BJ (cell line): ENCODE measurements around the gene NRG3. TPM values are rescaled to one million over a fixed set of nuclear protein-coding genes. Genes with fewer than 3 reads are reported as not detected.
A peak's percentile ranks its signal among the peaks of the same experiment; 100 is the strongest.

Experiments
- CTCF ChIA-PET: fragments of 350-600 bp; formaldehyde crosslinking; extraction: SDS; loops from one replicate; lab custom pipeline; 2021; ENCODE audit warnings: antibody characterized with exemption, inconsistent platforms; lab: Yijun Ruan, JAX
- POLR2A ChIA-PET: fragments of 300-600 bp; sonication (Branson Sonifier 250); formaldehyde crosslinking; extraction: SDS; loops from one replicate; lab custom pipeline; 2021; ENCODE audit warnings: antibody characterized with exemption; lab: Charles Lee
- DNase-seq: peaks from one replicate; pipeline ENCODE4 v3.0.0-alpha.2; 2011; ENCODE audit warnings: low read depth
- H3K27me3 ChIP-seq: 2 replicates; pipeline ENCODE4 v1.6.0; 2011; ENCODE audit warnings: low read length; ENCODE audit not compliant: control insufficient read depth, insufficient read depth
- H3K36me3 ChIP-seq: 2 replicates; pipeline ENCODE4 v1.5.1; 2011; ENCODE audit warnings: low read length; ENCODE audit not compliant: control insufficient read depth, insufficient read depth
- H3K4me3 ChIP-seq: 2 replicates; pipeline ENCODE4 v1.5.1; 2011; ENCODE audit warnings: low read depth, mild to moderate bottlenecking, control low read depth, low read length
- CTCF ChIP-seq: IDR thresholded peaks from 2 replicates; pipeline ENCODE4 v1.5.1; 2011; ENCODE audit warnings: low read depth, mild to moderate bottlenecking, control low read depth, inconsistent platforms, low read length, moderate library complexity; ENCODE audit not compliant: insufficient read depth
- polyA plus RNA-seq: library from polyadenylated mRNA; depleted of rRNA; stranded (reverse); fragments of >200 nt; gene quantifications from 2 replicates; pipeline ENCODE4 v1.2.3, GENCODE V29; 2011

NRG3 gene
- polyA plus RNA-seq, 1 experiment = not detected

- DNase-seq = no peak
- H3K36me3 ChIP-seq = no peaks in the 10 kb centered on the region
- no peaks in the 10 kb centered on the region for H3K27me3 ChIP-seq
- POLR2A ChIA-PET = no interaction called here
- H3K4me3 ChIP-seq = no peak overlapping the region
- CTCF ChIA-PET = no interaction called here
- TF ChIP-seq CTCF = no peak
Observed at GRCh38 chr10:82162549-82163195, 287.7 kb downstream of the NRG3 start.

GRCh38 chr10:82171899-82172298, 296.9 kb downstream of the NRG3 start:
- H3K36me3 ChIP-seq = no peaks in the 10 kb centered on the region
- no peak for TF ChIP-seq CTCF
- H3K27me3 ChIP-seq = no peaks in the 10 kb centered on the region
- no peak for DNase-seq
- ChIA-PET CTCF (no interaction called here), POLR2A (no interaction called here)
- no peak overlapping the region for H3K4me3 ChIP-seq

GRCh38 chr10:82176587-82176986, 301.6 kb downstream of the NRG3 start:
- no peak for DNase-seq
- Histone ChIP-seq H3K27me3 (no peaks in the 10 kb centered on the region), H3K36me3 (no peaks in the 10 kb centered on the region), H3K4me3 (no peak overlapping the region)
- ChIA-PET CTCF (no interaction called here), POLR2A (no interaction called here)
- TF ChIP-seq CTCF = no peak

GRCh38 chr10:82190432-82191260, 315.7 kb downstream of the NRG3 start:
- CTCF ChIA-PET = interaction anchor here (0.6 kb wide), 1 partner anchor 197 kb away, joined by 4 read pairs; no protein-coding TSS in a partner anchor
- Histone ChIP-seq H3K36me3 (no peaks in the 10 kb centered on the region), H3K27me3 (no peaks in the 10 kb centered on the region), H3K4me3 (no peak overlapping the region)
- peak; percentile 4 for DNase-seq
- no peak for TF ChIP-seq CTCF
- POLR2A ChIA-PET = no interaction called here

- CTCF ChIA-PET = no interaction called here
- H3K27me3 ChIP-seq = no peaks in the 10 kb centered on the region
- no peak for DNase-seq
- POLR2A ChIA-PET = no interaction called here
- H3K36me3 ChIP-seq = no peaks in the 10 kb centered on the region
- TF ChIP-seq CTCF = no peak
- H3K4me3 ChIP-seq = no peak overlapping the region
Observed at GRCh38 chr10:82191653-82192052, 316.7 kb downstream of the NRG3 start.
